ENCODE measurements around the gene PRR11.
"Not testable (repeated sequence)": the region's sequence is repeated elsewhere in the genome, so short reads cannot be mapped to it uniquely, and the experiment has no call there.

- TF ChIP-seq, protein P1, sequence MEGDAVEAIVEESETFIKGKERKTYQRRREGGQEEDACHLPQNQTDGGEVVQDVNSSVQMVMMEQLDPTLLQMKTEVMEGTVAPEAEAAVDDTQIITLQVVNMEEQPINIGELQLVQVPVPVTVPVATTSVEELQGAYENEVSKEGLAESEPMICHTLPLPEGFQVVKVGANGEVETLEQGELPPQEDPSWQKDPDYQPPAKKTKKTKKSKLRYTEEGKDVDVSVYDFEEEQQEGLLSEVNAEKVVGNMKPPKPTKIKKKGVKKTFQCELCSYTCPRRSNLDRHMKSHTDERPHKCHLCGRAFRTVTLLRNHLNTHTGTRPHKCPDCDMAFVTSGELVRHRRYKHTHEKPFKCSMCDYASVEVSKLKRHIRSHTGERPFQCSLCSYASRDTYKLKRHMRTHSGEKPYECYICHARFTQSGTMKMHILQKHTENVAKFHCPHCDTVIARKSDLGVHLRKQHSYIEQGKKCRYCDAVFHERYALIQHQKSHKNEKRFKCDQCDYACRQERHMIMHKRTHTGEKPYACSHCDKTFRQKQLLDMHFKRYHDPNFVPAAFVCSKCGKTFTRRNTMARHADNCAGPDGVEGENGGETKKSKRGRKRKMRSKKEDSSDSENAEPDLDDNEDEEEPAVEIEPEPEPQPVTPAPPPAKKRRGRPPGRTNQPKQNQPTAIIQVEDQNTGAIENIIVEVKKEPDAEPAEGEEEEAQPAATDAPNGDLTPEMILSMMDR (IDR thresholded peaks at IDR 0.05) = not testable (repeated sequence)
- not testable (repeated sequence) for TF ChIP-seq POLR2A (IDR thresholded peaks at IDR 0.05)
These were observed 73.0 kb downstream of the PRR11 start for GRCh38 chr17:59228588-59228987.
